ENCODE data around the gene FBLN1. TPM values are rescaled to one million over a fixed set of nuclear protein-coding genes. Genes with fewer than 3 reads are reported as not detected.
"Not testable (repeated sequence)": the region's sequence is repeated elsewhere in the genome, so short reads cannot be mapped to it uniquely, and the experiment has no call there.

The FBLN1 gene
- polyA plus RNA-seq, 3 donors = 0.03 to 0.17 TPM; not detected in 1

DNA sequence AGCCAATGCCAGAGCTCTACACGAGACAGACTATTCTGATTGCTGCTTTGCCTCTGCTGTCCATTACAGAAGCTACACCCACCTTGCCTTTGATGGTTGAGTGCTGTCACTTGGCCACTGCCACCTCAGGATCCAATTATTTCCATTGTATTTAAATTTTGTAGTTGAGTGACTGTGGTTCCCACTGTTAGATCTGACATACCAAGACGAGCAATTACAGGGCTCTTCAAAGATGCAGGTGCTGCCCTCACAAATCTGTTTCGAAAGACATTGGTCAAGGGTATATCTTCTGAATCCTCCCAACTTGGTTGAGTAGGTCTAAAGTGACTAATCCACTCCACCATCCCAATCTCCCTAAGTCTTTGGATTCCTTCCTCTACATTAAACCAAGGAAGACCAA is 57.4 kb downstream of the FBLN1 start:
- H3K4me1 ChIP-seq (ENCODE audit: control insufficient read depth in 1 of 2, insufficient read depth in 2 of 2, low read length in 2 of 2); H3K36me3 ChIP-seq (replicated peaks in 1 of 2; ENCODE audit: control insufficient read depth in 1 of 2, insufficient read depth in 2 of 2, low read length in 2 of 2); H3K9ac ChIP-seq (ENCODE audit: insufficient read depth, low read length, poor library complexity, severe bottlenecking); intact Hi-C loops (cut with micrococcal nuclease); H3K36me3 Mint-ChIP-seq; H3K4me1 Mint-ChIP-seq; H3K4me3 Mint-ChIP-seq; H2AFZ ChIP-seq (ENCODE audit: insufficient read depth, low read depth, low read length, poor library complexity, severe bottlenecking); H3K79me2 ChIP-seq (ENCODE audit: insufficient read depth, low read length); H3K4me2 ChIP-seq (replicated peaks; ENCODE audit: extremely low read depth, low read length, poor library complexity, severe bottlenecking); H3K4me3 ChIP-seq (replicated peaks in 1 of 3; ENCODE audit: low read depth in 2 of 3, low read length in 3 of 3); H3K27ac Mint-ChIP-seq; H3K27ac ChIP-seq (ENCODE audit: low read depth in 1 of 2, low read length in 2 of 2); H4K20me1 ChIP-seq (ENCODE audit: insufficient read depth, low read length); H3K27me3 ChIP-seq (ENCODE audit: control insufficient read depth in 2 of 2, insufficient read depth in 2 of 2, low read length in 2 of 2); DNase-seq: not testable (repeated sequence)
- H3K27me3 Mint-ChIP-seq (ENCODE audit: low read depth in 3 of 3) = peaks cover 2 to 13% (median 9%) of the 10 kb centered on the region in 3 donors
- H3K9me3 Mint-ChIP-seq = peaks cover 11 to 38% (median 34%) of the 10 kb centered on the region in 7 donors
- 94% methylated on average over 3 of the region's 3 CpGs for WGBS (ENCODE audit: insufficient coverage)
- H3K9me3 ChIP-seq (replicated peaks in 1 of 2; ENCODE audit: control insufficient read depth in 1 of 2, insufficient read depth in 1 of 2, low read length in 2 of 2) = peaks cover 16 to 21% of the 10 kb centered on the region in 2 donors

DNA sequence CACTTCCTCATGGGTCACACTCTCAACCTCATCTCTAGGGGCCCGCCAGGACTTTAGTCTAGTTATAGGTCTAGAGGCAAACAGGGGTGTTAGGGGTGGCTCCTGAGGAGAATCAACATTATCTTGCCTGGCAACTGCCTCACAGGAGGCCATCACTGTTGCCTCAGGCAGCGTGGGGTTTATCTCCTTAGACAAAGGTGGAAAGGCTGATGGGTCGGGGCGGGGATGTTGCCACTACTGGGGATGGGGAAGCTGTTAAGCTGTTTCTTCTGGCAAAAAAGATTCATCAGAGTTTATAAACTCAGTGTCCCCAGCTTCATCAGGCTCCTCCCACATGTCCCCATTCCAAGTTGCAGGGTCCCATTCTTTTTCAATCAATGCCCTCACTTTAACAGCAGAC is 58.1 kb downstream of the FBLN1 start:
- H3K4me3 Mint-ChIP-seq; H3K27ac ChIP-seq (ENCODE audit: low read depth in 1 of 2, low read length in 2 of 2); H3K36me3 Mint-ChIP-seq; H2AFZ ChIP-seq (ENCODE audit: insufficient read depth, low read depth, low read length, poor library complexity, severe bottlenecking); H3K36me3 ChIP-seq (replicated peaks in 1 of 2; ENCODE audit: control insufficient read depth in 1 of 2, insufficient read depth in 2 of 2, low read length in 2 of 2); H3K4me1 ChIP-seq (ENCODE audit: control insufficient read depth in 1 of 2, insufficient read depth in 2 of 2, low read length in 2 of 2); H3K27ac Mint-ChIP-seq; H3K4me3 ChIP-seq (replicated peaks in 1 of 3; ENCODE audit: low read depth in 2 of 3, low read length in 3 of 3); H3K9ac ChIP-seq (ENCODE audit: insufficient read depth, low read length, poor library complexity, severe bottlenecking); DNase-seq; H3K4me2 ChIP-seq (replicated peaks; ENCODE audit: extremely low read depth, low read length, poor library complexity, severe bottlenecking); H3K79me2 ChIP-seq (ENCODE audit: insufficient read depth, low read length); H3K4me1 Mint-ChIP-seq; H3K27me3 ChIP-seq (ENCODE audit: control insufficient read depth in 2 of 2, insufficient read depth in 2 of 2, low read length in 2 of 2); H4K20me1 ChIP-seq (ENCODE audit: insufficient read depth, low read length); intact Hi-C loops (cut with micrococcal nuclease): not testable (repeated sequence)
- WGBS (ENCODE audit: insufficient coverage) = 100% methylated on average over 3 of the region's 4 CpGs
- peaks cover 9 to 12% (median 9%) of the 10 kb centered on the region in 3 donors for H3K27me3 Mint-ChIP-seq (ENCODE audit: low read depth in 3 of 3)
- H3K9me3 Mint-ChIP-seq = peaks cover 11 to 38% (median 34%) of the 10 kb centered on the region in 7 donors
- H3K9me3 ChIP-seq (replicated peaks in 1 of 2; ENCODE audit: control insufficient read depth in 1 of 2, insufficient read depth in 1 of 2, low read length in 2 of 2) = peaks cover 16 to 21% of the 10 kb centered on the region in 2 donors

DNA sequence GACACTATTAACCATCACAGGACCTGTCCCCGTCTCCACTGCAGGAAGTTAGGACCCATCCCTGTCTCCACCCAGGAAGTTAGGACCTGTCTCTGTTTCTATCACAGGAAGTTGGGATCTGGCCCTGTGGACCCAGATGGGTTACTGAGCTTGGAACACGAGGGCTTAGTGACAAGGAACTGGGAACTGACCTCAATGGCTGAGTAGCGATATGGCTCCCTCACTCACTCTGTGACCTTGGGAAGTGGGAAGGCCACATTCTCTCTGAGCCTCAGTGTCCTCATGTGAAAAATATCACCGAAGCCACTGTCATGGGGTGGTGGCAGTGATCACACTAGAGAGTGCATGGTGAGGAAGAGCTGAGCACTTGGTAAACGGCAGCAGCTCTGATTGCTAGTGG is 59.4 kb downstream of the FBLN1 start:
- Histone ChIP-seq H3K79me2 (ENCODE audit: insufficient read depth, low read length) (no peaks in the 10 kb centered on the region), H3K9me3 (replicated peaks in 1 of 2; ENCODE audit: control insufficient read depth in 1 of 2, insufficient read depth in 1 of 2, low read length in 2 of 2) (peaks cover 16 to 21% of the 10 kb centered on the region in 2 donors), H3K4me1 (ENCODE audit: control insufficient read depth in 1 of 2, insufficient read depth in 2 of 2, low read length in 2 of 2) (no peaks in the 10 kb centered on the region), H3K4me2 (replicated peaks; ENCODE audit: extremely low read depth, low read length, poor library complexity, severe bottlenecking) (no peak overlapping the region), H3K27me3 (ENCODE audit: control insufficient read depth in 2 of 2, insufficient read depth in 2 of 2, low read length in 2 of 2) (peaks cover 0 to 4% of the 10 kb centered on the region in 2 donors), H3K27ac (ENCODE audit: low read depth in 1 of 2, low read length in 2 of 2) (no peak overlapping the region), H4K20me1 (ENCODE audit: insufficient read depth, low read length) (no peaks in the 10 kb centered on the region), H3K9ac (ENCODE audit: insufficient read depth, low read length, poor library complexity, severe bottlenecking) (no peak overlapping the region), H3K36me3 (replicated peaks in 1 of 2; ENCODE audit: control insufficient read depth in 1 of 2, insufficient read depth in 2 of 2, low read length in 2 of 2) (no peaks in the 10 kb centered on the region), H2AFZ (ENCODE audit: insufficient read depth, low read depth, low read length, poor library complexity, severe bottlenecking) (no peak overlapping the region), H3K4me3 (replicated peaks in 1 of 3; ENCODE audit: low read depth in 2 of 3, low read length in 3 of 3) (no peak overlapping the region)
- peaks cover 10 to 17% (median 15%) of the 10 kb centered on the region in 3 donors for H3K27me3 Mint-ChIP-seq (ENCODE audit: low read depth in 3 of 3)
- H3K36me3 Mint-ChIP-seq = no peaks in the 10 kb centered on the region
- no peak overlapping the region for H3K27ac Mint-ChIP-seq
- intact Hi-C loops (cut with micrococcal nuclease) = no loop called here
- H3K4me1 Mint-ChIP-seq = no peaks in the 10 kb centered on the region
- TF ChIP-seq, protein P1, sequence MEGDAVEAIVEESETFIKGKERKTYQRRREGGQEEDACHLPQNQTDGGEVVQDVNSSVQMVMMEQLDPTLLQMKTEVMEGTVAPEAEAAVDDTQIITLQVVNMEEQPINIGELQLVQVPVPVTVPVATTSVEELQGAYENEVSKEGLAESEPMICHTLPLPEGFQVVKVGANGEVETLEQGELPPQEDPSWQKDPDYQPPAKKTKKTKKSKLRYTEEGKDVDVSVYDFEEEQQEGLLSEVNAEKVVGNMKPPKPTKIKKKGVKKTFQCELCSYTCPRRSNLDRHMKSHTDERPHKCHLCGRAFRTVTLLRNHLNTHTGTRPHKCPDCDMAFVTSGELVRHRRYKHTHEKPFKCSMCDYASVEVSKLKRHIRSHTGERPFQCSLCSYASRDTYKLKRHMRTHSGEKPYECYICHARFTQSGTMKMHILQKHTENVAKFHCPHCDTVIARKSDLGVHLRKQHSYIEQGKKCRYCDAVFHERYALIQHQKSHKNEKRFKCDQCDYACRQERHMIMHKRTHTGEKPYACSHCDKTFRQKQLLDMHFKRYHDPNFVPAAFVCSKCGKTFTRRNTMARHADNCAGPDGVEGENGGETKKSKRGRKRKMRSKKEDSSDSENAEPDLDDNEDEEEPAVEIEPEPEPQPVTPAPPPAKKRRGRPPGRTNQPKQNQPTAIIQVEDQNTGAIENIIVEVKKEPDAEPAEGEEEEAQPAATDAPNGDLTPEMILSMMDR (IDR thresholded peaks at IDR 0.05) = no peak
- H3K4me3 Mint-ChIP-seq = no peak overlapping the region
- DNase-seq = no peak
- H3K9me3 Mint-ChIP-seq = peaks cover 11 to 38% (median 34%) of the 10 kb centered on the region in 7 donors
- 100% methylated on average over 5 of the region's 5 CpGs for WGBS (ENCODE audit: insufficient coverage)

Data from CD14-positive monocyte (primary cell).